ENCODE results near the gene PJA2.

PJA2 gene

DNA sequence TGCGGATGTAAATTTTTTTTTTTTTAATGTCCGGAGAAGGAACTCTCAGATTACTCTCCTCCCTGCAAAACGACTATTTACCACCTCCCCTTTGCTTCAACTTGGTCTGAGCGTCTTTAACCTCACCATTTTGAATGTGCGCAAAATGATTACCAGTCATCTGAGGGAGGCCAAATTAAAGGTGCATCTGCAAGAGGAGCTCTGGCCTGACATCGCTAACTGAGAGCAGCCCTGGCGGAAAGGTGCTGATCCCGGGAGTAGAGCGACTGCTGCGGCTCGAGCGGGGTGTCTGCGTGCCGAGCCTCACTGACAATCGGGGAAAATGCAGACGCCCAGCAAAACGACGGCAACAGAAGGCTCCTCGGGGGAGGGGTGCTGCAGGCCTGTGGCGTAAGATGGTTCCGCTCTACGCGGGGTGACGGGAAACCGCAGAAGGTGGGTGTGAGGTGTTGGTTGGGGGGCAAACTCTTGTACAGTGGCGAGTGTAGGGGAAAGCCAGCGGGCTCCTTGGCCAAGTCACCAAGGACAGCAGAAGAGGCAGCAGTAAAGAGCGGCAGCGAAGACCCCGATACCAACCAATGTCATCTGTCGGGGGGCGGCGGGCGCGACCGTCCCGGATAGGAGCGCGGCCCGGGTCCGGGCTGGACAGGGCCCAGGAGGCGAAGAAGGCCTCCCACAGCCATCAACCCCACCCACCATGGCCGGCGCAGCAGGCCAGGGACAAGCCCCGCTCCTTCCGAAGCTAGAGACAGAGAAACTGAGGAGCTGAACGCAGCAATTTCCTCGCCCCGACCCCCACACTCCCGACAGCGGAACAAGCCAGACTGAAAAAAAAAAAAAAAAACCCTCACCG is 557 bp downstream of the PJA2 start:
- DNase-seq (ENCODE audit: low spot score), result peak; percentile 64

GRCh38 chr5:109407913-109408312 is 1.9 kb downstream of the PJA2 start:
- no peak for DNase-seq (ENCODE audit: low spot score)

DNA sequence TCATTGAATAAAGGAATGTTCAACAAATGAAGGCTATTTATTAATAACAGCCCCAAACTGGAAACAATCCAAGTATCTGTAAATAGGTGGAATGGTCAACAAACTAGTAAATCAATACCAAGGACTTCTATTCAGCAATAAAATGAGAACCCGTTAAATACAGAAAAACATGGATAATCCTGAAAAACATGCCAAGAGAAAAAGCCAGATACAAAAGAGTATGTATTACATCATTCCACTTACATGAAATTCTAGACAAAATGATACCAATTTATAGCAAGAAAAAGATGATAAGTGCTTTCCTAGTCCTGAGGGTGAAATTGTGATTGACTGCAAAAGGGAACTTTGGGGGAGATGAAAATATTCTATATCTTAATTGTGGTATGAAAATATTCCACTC is 3.1 kb downstream of the PJA2 start:
- DNase-seq (ENCODE audit: low spot score), result no peak

DNA sequence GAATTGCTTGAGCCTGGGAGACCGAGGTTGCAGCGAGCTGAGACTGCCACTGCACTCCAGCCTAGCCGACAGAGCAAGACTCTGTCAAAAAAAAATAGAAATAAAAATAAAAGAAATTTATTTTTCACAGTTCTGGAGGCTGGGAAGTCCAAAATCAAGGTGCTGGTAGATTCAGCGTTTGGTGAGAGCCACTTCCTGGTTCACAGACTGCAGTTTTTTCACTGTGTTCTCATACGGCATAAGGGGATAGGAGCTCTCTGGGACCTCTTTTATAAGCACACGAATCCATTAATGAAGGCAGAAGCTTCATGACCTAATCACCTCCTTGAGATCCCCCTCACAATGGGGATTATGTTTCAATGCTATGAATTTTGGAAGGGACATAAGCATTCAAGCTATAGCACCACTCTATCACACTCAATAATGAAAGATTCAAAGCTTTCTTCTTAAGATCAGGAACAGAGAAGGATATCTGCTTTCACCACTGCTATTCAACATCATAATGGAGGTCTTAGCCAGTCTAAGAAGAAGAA is 5.3 kb downstream of the PJA2 start:
- no peak for DNase-seq (ENCODE audit: low spot score)

DNA sequence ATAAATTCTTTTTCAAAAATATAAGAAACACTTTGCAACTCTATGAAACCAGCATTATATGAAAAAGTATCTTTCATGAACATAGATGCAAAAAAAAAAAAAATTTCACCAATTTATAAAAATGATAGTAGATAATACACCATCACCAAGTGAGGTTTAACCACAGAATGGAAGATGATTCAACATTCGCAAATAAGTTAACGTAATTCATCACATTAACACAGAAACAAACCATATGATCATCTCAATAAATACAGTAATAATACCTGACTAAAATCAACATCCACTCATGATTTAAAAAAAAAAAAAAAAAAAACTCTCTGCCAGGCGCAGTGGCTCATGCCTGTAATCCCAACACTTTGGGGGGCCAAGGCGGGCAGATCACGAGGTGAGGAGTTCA is 6.3 kb downstream of the PJA2 start:
- DNase-seq (ENCODE audit: low spot score), result no peak

DNA sequence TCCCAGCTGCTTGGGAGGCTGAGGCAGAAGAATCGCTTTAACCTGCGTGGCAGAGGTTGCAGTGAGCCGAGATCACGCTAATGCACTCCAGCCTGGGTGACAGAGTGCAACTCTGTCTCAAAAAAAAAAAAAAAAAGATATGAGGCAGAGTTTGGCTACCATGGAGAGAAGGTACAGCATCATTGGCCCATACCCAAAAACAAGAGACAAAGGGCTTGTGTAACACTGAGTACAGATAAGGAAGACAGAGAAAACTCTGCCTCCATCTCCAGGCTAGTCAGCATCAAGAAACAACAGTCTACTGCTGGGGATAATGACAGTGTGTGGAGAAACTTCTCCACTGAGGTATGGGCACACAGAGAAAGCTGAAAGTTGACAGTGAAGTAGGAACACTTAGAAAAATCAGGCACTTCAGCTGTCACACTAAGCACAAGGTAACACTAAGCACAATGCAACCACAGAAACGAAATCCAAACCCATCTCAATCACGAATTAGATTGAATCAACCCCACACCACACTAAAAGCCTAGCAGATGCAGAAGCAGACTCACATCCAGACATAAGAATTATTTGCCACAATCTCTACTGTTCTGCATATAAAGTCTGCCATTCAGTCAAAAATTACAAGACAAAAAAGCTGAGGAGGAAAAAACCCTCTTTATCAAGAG is 10.5 kb downstream of the PJA2 start:
- no peak for DNase-seq (ENCODE audit: low spot score)

- no peak for DNase-seq (ENCODE audit: low spot score)
Measured at GRCh38 chr5:109396965-109397364, 12.8 kb downstream of the PJA2 start.

GRCh38 chr5:109394806-109395205 is 15.0 kb downstream of the PJA2 start:
- DNase-seq (ENCODE audit: low spot score), result no peak

- no peak for DNase-seq (ENCODE audit: low spot score)
Measured at GRCh38 chr5:109390188-109390587, 19.6 kb downstream of the PJA2 start.

DNA sequence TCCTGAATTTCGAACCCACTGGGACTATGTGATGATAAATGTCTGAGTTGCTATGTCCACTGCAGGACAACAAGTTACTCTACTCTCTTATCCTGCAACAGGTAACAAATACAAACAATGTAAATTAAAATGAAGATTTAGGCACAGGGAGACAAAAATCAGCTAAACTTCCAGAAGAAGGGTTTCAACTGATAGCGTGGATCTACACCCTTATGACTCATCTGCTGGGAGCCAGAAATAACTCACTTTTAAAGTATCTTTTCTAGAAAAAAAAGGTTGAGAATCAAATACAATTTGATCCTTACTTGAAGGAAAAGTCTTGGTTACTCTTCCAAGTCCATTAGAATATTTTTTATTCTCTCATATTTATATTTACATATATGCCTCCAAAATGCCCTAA is 21.4 kb downstream of the PJA2 start:
- DNase-seq (ENCODE audit: low spot score), result no peak

DNA sequence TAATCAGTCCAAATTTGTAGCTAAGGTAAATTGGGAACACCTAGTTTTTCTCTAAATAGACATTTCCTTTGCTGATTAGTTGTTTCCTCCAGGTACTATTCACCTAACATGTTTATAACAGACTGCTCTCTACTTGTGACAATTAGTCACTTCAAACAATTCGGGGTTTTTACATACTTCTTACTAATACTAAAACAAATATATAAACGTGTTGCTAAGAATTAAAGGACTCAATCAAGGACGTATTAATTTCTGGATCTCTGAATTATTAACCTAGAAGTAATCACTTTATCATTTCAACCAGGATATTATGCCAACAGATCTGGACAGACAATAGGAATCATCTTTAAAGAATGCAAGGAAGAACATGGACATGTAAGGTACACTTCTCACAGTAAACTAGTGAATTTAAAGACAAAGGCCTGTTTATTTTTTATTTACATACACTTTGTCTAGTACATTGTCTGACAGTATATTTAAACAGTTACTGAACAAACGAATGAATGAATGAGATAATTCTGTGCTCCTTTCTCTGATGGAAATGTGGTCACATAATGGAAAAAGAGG is 22.3 kb downstream of the PJA2 start:
- no peak for DNase-seq (ENCODE audit: low spot score)

GRCh38 chr5:109378095-109378494 is 31.7 kb downstream of the PJA2 start:
- no peak for DNase-seq (ENCODE audit: low spot score)

DNA sequence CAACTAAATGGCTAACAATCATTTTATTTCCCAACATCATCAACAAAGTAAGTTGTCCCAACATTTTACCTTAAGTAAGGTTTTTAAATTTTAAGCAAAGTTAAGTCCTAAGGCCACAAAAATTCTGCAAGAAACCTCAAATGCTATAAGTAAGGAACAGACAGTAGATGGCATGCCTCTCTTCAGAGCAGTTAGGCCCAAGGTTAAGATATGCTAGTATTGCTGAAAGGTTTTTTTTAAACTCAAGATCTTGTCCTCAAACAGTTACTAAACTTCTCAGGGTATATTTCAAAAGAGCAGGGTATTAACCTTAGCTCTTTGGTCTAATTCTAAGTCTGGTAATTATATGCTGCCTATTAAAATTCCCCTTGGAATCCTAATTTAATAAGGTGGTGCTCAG is 35.1 kb downstream of the PJA2 start:
- DNase-seq (ENCODE audit: low spot score), result no peak

DNA sequence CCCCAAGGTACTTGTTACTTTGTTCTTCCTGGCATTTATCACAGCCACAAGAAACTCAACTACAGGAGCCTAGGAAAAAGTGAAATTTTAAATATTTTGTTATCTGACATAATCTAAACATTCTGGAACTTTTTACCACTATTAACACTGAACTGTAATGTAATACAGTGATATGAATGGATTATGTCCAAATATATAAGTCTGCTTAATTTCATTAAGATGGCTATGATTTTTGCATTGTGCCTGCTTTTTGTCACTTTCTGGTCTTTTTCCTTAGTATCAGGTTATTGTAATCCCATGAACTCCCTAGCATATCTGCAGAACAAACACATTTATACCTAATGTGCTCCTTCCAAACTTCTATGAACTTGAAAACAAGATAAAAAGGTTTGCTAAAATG is 35.8 kb downstream of the PJA2 start:
- no peak for DNase-seq (ENCODE audit: low spot score)

DNA sequence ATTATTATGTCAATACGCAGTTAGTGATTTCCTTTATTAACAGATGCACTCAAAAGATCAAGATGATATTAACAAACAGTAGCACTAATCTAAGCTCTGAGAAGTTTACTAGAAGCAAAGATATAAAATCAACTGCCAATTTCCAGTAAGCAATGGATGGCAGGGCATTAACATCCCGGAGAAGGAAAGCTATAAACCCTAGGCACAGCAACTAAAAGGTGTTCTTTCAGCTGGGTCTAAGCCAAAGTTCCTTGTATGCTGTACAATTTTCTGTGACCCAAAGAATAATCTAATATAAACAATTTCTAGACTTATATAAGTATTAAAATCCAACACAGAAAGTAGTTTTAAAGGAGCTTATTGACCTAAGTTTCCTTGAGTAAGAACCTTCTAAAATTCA is 39.4 kb downstream of the PJA2 start:
- no peak for DNase-seq (ENCODE audit: low spot score)

DNA sequence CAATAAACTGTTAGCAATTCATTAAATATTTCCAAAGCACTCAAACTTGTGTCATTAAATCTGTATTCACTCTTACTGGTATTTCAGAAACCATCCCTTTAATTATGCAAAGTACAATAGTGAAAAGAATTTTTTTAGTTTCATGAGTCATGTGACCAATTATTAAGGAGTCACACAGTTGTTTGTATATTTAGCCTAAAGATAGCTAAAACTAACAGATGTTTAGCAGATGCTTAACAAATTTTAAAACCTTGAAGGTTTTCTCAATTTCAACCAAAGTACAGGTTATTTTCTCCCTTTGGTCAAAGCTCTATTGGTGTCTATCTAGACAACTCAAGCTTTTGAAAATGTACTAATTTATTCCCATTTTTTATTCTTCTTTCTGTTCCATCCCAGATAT is 44.1 kb downstream of the PJA2 start:
- no peak for DNase-seq (ENCODE audit: low spot score)

DNA sequence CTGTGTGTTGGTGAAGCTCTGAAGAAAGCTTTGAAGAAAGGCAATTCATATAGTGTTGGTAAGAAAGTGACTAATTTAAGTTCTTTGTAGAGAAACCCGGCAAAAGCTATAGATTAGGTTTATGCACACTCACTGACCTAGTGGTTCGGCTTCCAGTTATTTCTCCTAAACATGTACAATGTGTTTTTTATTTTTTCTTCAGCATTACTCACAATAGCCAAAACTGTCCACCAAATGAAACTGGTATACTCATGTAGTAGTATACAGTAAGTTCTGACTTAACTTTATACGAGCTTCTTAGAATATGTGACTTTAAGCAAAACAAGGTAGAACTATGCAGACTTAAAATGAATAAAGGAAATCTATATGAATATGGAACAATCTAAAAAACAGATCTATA is 44.8 kb downstream of the PJA2 start:
- no peak for DNase-seq (ENCODE audit: low spot score)

DNA sequence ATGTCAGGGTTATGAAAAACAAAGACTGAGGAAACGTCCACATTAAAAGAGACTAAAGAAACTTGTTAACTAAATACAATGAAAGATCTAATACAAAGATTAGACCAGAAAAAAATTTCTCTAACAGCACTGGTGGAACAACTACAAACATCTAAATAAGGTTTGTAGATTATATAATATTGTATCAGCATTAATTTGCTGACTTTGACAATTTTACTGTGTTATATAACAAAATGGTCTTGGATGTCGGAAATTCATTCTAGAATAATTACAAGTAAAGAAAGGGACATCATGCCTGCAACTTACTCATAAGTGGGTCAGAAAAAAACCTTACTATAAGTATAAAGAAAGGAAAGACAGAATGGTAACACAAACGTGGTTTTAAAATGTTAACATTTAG is 50.1 kb downstream of the PJA2 start:
- no peak for DNase-seq (ENCODE audit: low spot score)

DNA sequence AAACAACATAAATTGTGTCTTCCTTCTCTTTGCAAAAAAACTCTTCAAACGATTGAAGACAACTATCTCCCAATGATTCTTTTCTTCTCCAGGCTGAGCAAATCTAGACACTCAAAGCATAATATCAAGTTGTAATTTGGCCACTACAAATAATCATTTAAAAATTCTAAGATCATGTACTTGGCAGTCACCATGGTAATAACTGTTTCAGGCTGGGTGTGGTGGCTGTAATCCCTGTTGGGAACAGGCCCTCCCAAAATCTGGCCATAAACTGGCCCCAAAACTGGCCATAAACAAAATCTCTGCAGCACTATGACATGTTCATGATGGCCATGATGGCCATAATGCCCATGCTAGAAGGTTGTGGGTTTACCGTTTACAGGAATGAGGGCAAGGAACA is 52.0 kb downstream of the PJA2 start:
- DNase-seq (ENCODE audit: low spot score), result no peak

DNA sequence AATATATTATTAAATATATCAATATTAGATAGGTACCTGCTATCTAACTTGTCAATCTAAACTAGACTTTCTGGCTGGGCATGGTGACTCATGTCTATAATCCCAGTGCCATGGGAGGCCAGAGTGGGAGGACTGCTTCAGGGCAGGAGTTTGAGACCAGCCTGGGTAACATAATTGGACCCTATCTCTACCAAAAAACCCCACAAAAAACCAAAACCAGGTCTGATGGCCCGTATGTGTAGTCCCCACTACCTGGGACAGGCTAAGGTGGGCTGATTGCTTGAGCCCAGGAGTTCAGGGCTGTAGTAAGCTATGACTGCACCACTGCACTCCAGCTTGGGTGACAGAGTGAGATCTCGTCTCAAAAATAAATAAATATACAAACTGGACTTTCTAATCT is 55.0 kb downstream of the PJA2 start:
- no peak for DNase-seq (ENCODE audit: low spot score)

GRCh38 chr5:109351988-109352864 is 57.5 kb downstream of the PJA2 start:
- DNase-seq (ENCODE audit: low spot score), result peak; percentile 50

Measured in hematopoietic multipotent progenitor cell treated with erythropoietin and hydrocortisone succinate and interleukin-3 and kit ligand, for 17 days (in vitro differentiated cells).